Measurements from ENCODE around the gene USP48.

Gene USP48

GRCh38 chr1:21816602-21817302 lies 33.8 kb upstream of the USP48 start:
- no peaks in the 10 kb centered on the region for H3K4me1 ChIP-seq (ENCODE audit: insufficient read depth, low read length, poor library complexity, severe bottlenecking)
- no peak for TF ChIP-seq EZH2phosphoT487 (IDR thresholded peaks at IDR 0.05; ENCODE audit: borderline replicate concordance)
- TF ChIP-seq, protein P1, sequence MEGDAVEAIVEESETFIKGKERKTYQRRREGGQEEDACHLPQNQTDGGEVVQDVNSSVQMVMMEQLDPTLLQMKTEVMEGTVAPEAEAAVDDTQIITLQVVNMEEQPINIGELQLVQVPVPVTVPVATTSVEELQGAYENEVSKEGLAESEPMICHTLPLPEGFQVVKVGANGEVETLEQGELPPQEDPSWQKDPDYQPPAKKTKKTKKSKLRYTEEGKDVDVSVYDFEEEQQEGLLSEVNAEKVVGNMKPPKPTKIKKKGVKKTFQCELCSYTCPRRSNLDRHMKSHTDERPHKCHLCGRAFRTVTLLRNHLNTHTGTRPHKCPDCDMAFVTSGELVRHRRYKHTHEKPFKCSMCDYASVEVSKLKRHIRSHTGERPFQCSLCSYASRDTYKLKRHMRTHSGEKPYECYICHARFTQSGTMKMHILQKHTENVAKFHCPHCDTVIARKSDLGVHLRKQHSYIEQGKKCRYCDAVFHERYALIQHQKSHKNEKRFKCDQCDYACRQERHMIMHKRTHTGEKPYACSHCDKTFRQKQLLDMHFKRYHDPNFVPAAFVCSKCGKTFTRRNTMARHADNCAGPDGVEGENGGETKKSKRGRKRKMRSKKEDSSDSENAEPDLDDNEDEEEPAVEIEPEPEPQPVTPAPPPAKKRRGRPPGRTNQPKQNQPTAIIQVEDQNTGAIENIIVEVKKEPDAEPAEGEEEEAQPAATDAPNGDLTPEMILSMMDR (conservative IDR thresholded peaks at IDR 0.05; ENCODE audit: low read length): no peak
- no peak overlapping the region for H3K9ac ChIP-seq (ENCODE audit: low read depth, low read length, poor library complexity, severe bottlenecking)
- no peaks in the 10 kb centered on the region for H4K20me1 ChIP-seq (ENCODE audit: insufficient read depth, low read length, poor library complexity, severe bottlenecking)
- H3K9me3 ChIP-seq (ENCODE audit: insufficient read depth, low read depth, low read length): no peaks in the 10 kb centered on the region
- no peaks in the 10 kb centered on the region for H3F3A ChIP-seq (ENCODE audit: low read depth)
- no peaks in the 10 kb centered on the region for H3K27me3 ChIP-seq (ENCODE audit: insufficient read depth, low read length, poor library complexity, severe bottlenecking)
- H3K36me3 ChIP-seq (ENCODE audit: insufficient read depth, low read length): no peaks in the 10 kb centered on the region
- H2AFZ ChIP-seq (ENCODE audit: low read length): no peak overlapping the region
- no peak overlapping the region for H3K4me2 ChIP-seq (ENCODE audit: low read depth, low read length, poor library complexity, severe bottlenecking)
- H3K4me3 ChIP-seq (ENCODE audit: low read length, poor library complexity, severe bottlenecking): no peak overlapping the region
- no peaks in the 10 kb centered on the region for H3K9me2 ChIP-seq (replicated peaks; ENCODE audit: low read depth, low read length)
- H3K79me2 ChIP-seq (ENCODE audit: insufficient read depth, low read length): no peaks in the 10 kb centered on the region

DNA sequence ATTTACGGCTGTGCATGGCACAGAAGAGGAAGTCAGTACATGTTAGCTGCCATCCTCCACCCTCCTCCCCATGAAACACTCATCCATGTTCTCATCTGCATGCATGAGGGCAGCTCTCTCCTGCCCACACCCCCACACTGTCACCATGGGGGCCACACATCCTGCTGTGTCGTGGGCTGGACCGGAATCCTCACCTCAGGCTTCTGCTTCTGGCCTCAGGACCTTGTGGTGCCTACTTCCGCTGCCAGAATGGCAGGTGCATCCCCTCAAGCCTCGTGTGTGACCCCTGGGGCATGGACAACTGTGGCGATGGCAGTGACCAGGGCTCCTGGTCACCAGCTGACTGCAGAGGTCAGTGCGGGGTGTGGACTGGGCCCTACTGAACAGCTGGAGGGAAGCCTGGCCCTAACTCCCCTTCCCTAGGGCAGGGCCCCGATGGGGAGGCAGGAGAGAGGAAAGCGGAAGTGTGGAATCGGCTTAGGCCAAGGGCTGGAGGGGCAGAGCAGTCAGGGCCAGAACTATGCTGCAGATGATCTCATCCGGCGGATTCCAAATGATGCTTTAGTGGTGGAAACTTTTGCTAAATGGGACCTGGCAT lies 32.9 kb upstream of the USP48 start:
- Histone ChIP-seq H2AFZ (ENCODE audit: low read length) (no peak overlapping the region), H4K20me1 (ENCODE audit: insufficient read depth, low read length, poor library complexity, severe bottlenecking) (no peaks in the 10 kb centered on the region), H3F3A (ENCODE audit: low read depth) (no peaks in the 10 kb centered on the region), H3K4me3 (ENCODE audit: low read length, poor library complexity, severe bottlenecking) (no peak overlapping the region), H3K79me2 (ENCODE audit: insufficient read depth, low read length) (no peaks in the 10 kb centered on the region), H3K4me1 (ENCODE audit: insufficient read depth, low read length, poor library complexity, severe bottlenecking) (no peaks in the 10 kb centered on the region), H3K27me3 (ENCODE audit: insufficient read depth, low read length, poor library complexity, severe bottlenecking) (no peaks in the 10 kb centered on the region), H3K9me3 (ENCODE audit: insufficient read depth, low read depth, low read length) (no peaks in the 10 kb centered on the region), H3K9ac (ENCODE audit: low read depth, low read length, poor library complexity, severe bottlenecking) (no peak overlapping the region), H3K4me2 (ENCODE audit: low read depth, low read length, poor library complexity, severe bottlenecking) (no peak overlapping the region), H3K9me2 (replicated peaks; ENCODE audit: low read depth, low read length) (no peaks in the 10 kb centered on the region), H3K36me3 (ENCODE audit: insufficient read depth, low read length) (no peaks in the 10 kb centered on the region)
- TF ChIP-seq EZH2phosphoT487 (IDR thresholded peaks at IDR 0.05; ENCODE audit: borderline replicate concordance): no peak
- TF ChIP-seq, protein P1 (conservative IDR thresholded peaks at IDR 0.05; ENCODE audit: low read length): no peak

- H3K4me1 ChIP-seq (ENCODE audit: insufficient read depth, low read length, poor library complexity, severe bottlenecking): no peaks in the 10 kb centered on the region
- no peaks in the 10 kb centered on the region for H3K36me3 ChIP-seq (ENCODE audit: insufficient read depth, low read length)
- TF ChIP-seq, protein P1 (conservative IDR thresholded peaks at IDR 0.05; ENCODE audit: low read length): no peak
- TF ChIP-seq EZH2phosphoT487 (IDR thresholded peaks at IDR 0.05; ENCODE audit: borderline replicate concordance): no peak
- no peak overlapping the region for H2AFZ ChIP-seq (ENCODE audit: low read length)
- no peak overlapping the region for H3K4me2 ChIP-seq (ENCODE audit: low read depth, low read length, poor library complexity, severe bottlenecking)
- no peaks in the 10 kb centered on the region for H4K20me1 ChIP-seq (ENCODE audit: insufficient read depth, low read length, poor library complexity, severe bottlenecking)
- no peaks in the 10 kb centered on the region for H3F3A ChIP-seq (ENCODE audit: low read depth)
- no peaks in the 10 kb centered on the region for H3K9me2 ChIP-seq (replicated peaks; ENCODE audit: low read depth, low read length)
- H3K79me2 ChIP-seq (ENCODE audit: insufficient read depth, low read length): no peaks in the 10 kb centered on the region
- H3K9ac ChIP-seq (ENCODE audit: low read depth, low read length, poor library complexity, severe bottlenecking): no peak overlapping the region
- no peak overlapping the region for H3K4me3 ChIP-seq (ENCODE audit: low read length, poor library complexity, severe bottlenecking)
- H3K27me3 ChIP-seq (ENCODE audit: insufficient read depth, low read length, poor library complexity, severe bottlenecking): no peaks in the 10 kb centered on the region
- H3K9me3 ChIP-seq (ENCODE audit: insufficient read depth, low read depth, low read length): no peaks in the 10 kb centered on the region
Measured at GRCh38 chr1:21814981-21815582, 32.1 kb upstream of the USP48 start.
